IMR-90 (cell line): ENCODE results near the gene TAF10. TPM values are rescaled to one million over a fixed set of nuclear protein-coding genes. Genes with fewer than 3 reads are reported as not detected.

Source experiments
- ATAC-seq: fragments of 200-7000 bp; cut with Tn5 transposase; 2 replicates; pipeline ENCODE4 v1.9.1; 2020; ENCODE audit warnings: low read depth, mild to moderate bottlenecking, moderate library complexity
- Bru-seq: library from RNA; stranded (reverse); fragments of 400-500 nt; gene quantifications from one replicate; lab custom pipeline; 2021; lab: Mats Ljungman, UMichigan
- BruChase-seq, 2 experiments: library from RNA; stranded (reverse); fragments of 400-500 nt; gene quantifications; one replicate each; lab custom pipeline; 2021; lab: Mats Ljungman, UMichigan
- BruUV-seq: library from RNA; stranded (reverse); fragments of 400-500 nt; replicated peaks from 2 replicates; lab custom pipeline; 2021; lab: Mats Ljungman, UMichigan
- CTCF ChIA-PET: fragments of 300-600 bp; formaldehyde crosslinking; extraction: SDS; loops from one replicate; lab custom pipeline; 2021; ENCODE audit warnings: antibody characterized with exemption; lab: Yijun Ruan, JAX
- POLR2A ChIA-PET: fragments of 300-600 bp; sonication (Branson Sonifier 250); formaldehyde crosslinking; loops from one replicate; lab custom pipeline; 2022; ENCODE audit warnings: antibody characterized with exemption; ENCODE audit not compliant: unreplicated experiment; lab: Charles Lee
- DNase-seq: peaks from one replicate; pipeline ENCODE4 v3.0.0; 2013
- H2AFZ ChIP-seq: replicated peaks from 2 replicates; pipeline ENCODE3; 2013; ENCODE audit warnings: low read length, mild to moderate bottlenecking; ENCODE audit not compliant: poor library complexity
- H2AK5ac ChIP-seq: 2 replicates; pipeline ENCODE4 v1.6.1; 2013; ENCODE audit warnings: low read depth, low read length, inconsistent platforms
- H2AK9ac ChIP-seq: replicated peaks from 2 replicates; pipeline ENCODE3; 2013; ENCODE audit warnings: mild to moderate bottlenecking, low read depth, low read length, moderate library complexity; ENCODE audit not compliant: poor library complexity
- H2BK120ac ChIP-seq: 2 replicates; pipeline ENCODE4 v1.6.1; 2013; ENCODE audit warnings: low read depth, low read length, inconsistent platforms
- H2BK15ac ChIP-seq: 3 replicates; pipeline ENCODE4 v1.6.1; 2013; ENCODE audit warnings: low read depth, low read length, inconsistent platforms
- H2BK20ac ChIP-seq: 2 replicates; pipeline ENCODE4 v1.6.1; 2013; ENCODE audit warnings: low read depth, mild to moderate bottlenecking, inconsistent platforms, low read length, moderate library complexity
- H2BK5ac ChIP-seq: 2 replicates; pipeline ENCODE4 v1.6.1; 2013; ENCODE audit warnings: mild to moderate bottlenecking, low read depth, low read length, inconsistent platforms; ENCODE audit not compliant: poor library complexity, severe bottlenecking
- H3K14ac ChIP-seq: replicated peaks from 2 replicates; pipeline ENCODE4 v1.6.1; 2013; ENCODE audit warnings: low read depth, low read length, inconsistent platforms
- H3K18ac ChIP-seq: 2 replicates; pipeline ENCODE4 v1.6.1; 2013; ENCODE audit warnings: low read depth, low read length, control low read depth
- H3K23ac ChIP-seq: 2 replicates; pipeline ENCODE4 v1.6.1; 2013; ENCODE audit warnings: low read depth, low read length, inconsistent platforms
- H3K27ac ChIP-seq: 2 replicates; pipeline ENCODE4 v1.5.1; 2013; ENCODE audit warnings: mild to moderate bottlenecking, control low read depth, low read length; ENCODE audit not compliant: insufficient read depth
- H3K27me3 ChIP-seq: 2 replicates; pipeline ENCODE4 v1.6.1; 2013; ENCODE audit warnings: low read length; ENCODE audit not compliant: control insufficient read depth, insufficient read depth
- H3K36me3 ChIP-seq: 2 replicates; pipeline ENCODE4 v1.6.1; 2013; ENCODE audit warnings: low read length, mixed read lengths; ENCODE audit not compliant: control insufficient read depth, insufficient read depth
- H3K4ac ChIP-seq: 2 replicates; pipeline ENCODE4 v1.6.1; 2013; ENCODE audit warnings: low read depth, low read length, inconsistent platforms
- H3K4me1 ChIP-seq: 2 replicates; pipeline ENCODE4 v1.6.1; 2013; ENCODE audit warnings: low read length, mixed read lengths; ENCODE audit not compliant: control insufficient read depth, insufficient read depth
- H3K4me2 ChIP-seq: 2 replicates; pipeline ENCODE4 v1.6.1; 2013; ENCODE audit warnings: low read depth, mild to moderate bottlenecking, control low read depth, low read length, moderate library complexity
- H3K4me3 ChIP-seq: 2 replicates; pipeline ENCODE4 v1.5.1; 2013; ENCODE audit warnings: low read depth, mild to moderate bottlenecking, control low read depth, low read length, moderate library complexity; ENCODE audit not compliant: insufficient read depth
- H3K56ac ChIP-seq: 2 replicates; pipeline ENCODE4 v1.6.1; 2013; ENCODE audit warnings: low read length, inconsistent platforms; ENCODE audit not compliant: insufficient read depth; ENCODE audit errors: extremely low read depth
- H3K79me1 ChIP-seq, 2 experiments: 2 replicates each; pipeline ENCODE4 v1.6.1; 2013; ENCODE audit warnings: low read length in 2 of 2, inconsistent platforms in 1 of 2, low read depth in 1 of 2
- H3K9ac ChIP-seq: 2 replicates; pipeline ENCODE4 v1.6.1; 2013; ENCODE audit warnings: low read depth, low read length, control low read depth
- H3K9me1 ChIP-seq: 2 replicates; pipeline ENCODE4 v1.6.1; 2013; ENCODE audit warnings: low read length, inconsistent platforms; ENCODE audit not compliant: insufficient read depth
- H3K9me3 ChIP-seq: 2 replicates; pipeline ENCODE4 v1.6.1; 2013; ENCODE audit warnings: low read length; ENCODE audit not compliant: control insufficient read depth, insufficient read depth
- H4K20me1 ChIP-seq: 2 replicates; pipeline ENCODE4 v1.6.1; 2013; ENCODE audit warnings: low read length, inconsistent platforms; ENCODE audit not compliant: insufficient read depth
- H4K5ac ChIP-seq: 2 replicates; pipeline ENCODE4 v1.6.1; 2013; ENCODE audit warnings: mild to moderate bottlenecking, low read depth, low read length, control low read depth
- H4K8ac ChIP-seq, 2 experiments: 2 replicates each; pipeline ENCODE4 v1.6.1; 2013; ENCODE audit warnings: low read depth in 2 of 2, low read length in 2 of 2, control low read depth in 1 of 2, inconsistent platforms in 1 of 2
- H4K91ac ChIP-seq: 2 replicates; pipeline ENCODE4 v1.6.1; 2013; ENCODE audit warnings: low read depth, low read length, inconsistent platforms; ENCODE audit not compliant: insufficient read depth
- CEBPB ChIP-seq: IDR thresholded peaks from 2 replicates; pipeline ENCODE4 v1.6.1; 2012; ENCODE audit warnings: low read depth, low read length, improper control_type of control experiment
- CHD1 ChIP-seq: IDR thresholded peaks from 2 replicates; pipeline ENCODE4 v1.6.1; 2012; ENCODE audit warnings: low read depth, low read length, improper control_type of control experiment
- CTCF ChIP-seq: conservative IDR thresholded peaks from 2 replicates; pipeline ENCODE4 v1.5.1; 2012; ENCODE audit warnings: mild to moderate bottlenecking, low read depth, low read length, improper control_type of control experiment
- FOS ChIP-seq: fragments of 150-350 bp; IDR thresholded peaks from 2 replicates; pipeline ENCODE4 v1.6.1; 2016; ENCODE audit warnings: low read depth, low read length
- MAFK ChIP-seq: IDR thresholded peaks from 2 replicates; pipeline ENCODE4 v1.6.1; 2012; ENCODE audit warnings: low read depth, low read length, improper control_type of control experiment
- MXI1 ChIP-seq: IDR thresholded peaks from 2 replicates; pipeline ENCODE4 v1.6.1; 2012; ENCODE audit warnings: low read depth, mild to moderate bottlenecking, low read length, moderate library complexity, borderline replicate concordance
- POLR2A ChIP-seq: IDR thresholded peaks from 2 replicates; pipeline ENCODE4 v1.6.1; 2012; ENCODE audit warnings: mild to moderate bottlenecking, low read depth, low read length
- RAD21 ChIP-seq: IDR thresholded peaks from 2 replicates; pipeline ENCODE4 v1.6.1; 2012; ENCODE audit warnings: low read length, improper control_type of control experiment
- RCOR1 ChIP-seq: IDR thresholded peaks from 2 replicates; pipeline ENCODE4 v1.6.1; 2012; ENCODE audit warnings: mild to moderate bottlenecking, low read length, improper control_type of control experiment; ENCODE audit not compliant: insufficient replicate concordance
- RFX5 ChIP-seq: IDR thresholded peaks from 2 replicates; pipeline ENCODE4 v1.8.0; 2012; ENCODE audit warnings: low read depth, mild to moderate bottlenecking, low read length, moderate library complexity
- SMC3 ChIP-seq: fragments of 150-350 bp; IDR thresholded peaks from 2 replicates; pipeline ENCODE4 v1.6.1; 2016; ENCODE audit warnings: low read depth, mild to moderate bottlenecking, antibody characterized with exemption, low read length, moderate library complexity
- USF2 ChIP-seq: fragments of 150-350 bp; IDR thresholded peaks from 2 replicates; pipeline ENCODE4 v1.6.1; 2017; ENCODE audit warnings: mild to moderate bottlenecking, antibody characterized with exemption, low read length, low read depth
- WGBS, 2 experiments: methylation state at CpG; one replicate each; pipeline versions ENCODE4 v1.1.5 to v1.1.7; 2013; ENCODE audit warnings: missing lambda C conversion rate in 2 of 2; ENCODE audit not compliant: insufficient read length in 1 of 2; ENCODE audit errors: extremely low coverage in 2 of 2; 5-methylcytosine and 5-hydroxymethylcytosine counted together
- dilution Hi-C: fragments of 300-500 bp; cut with HindIII; formaldehyde crosslinking; loops from one replicate; pipeline ENCODE4 v1.14.3; 2018; ENCODE audit warnings: low sequenced_read_pairs; ENCODE audit not compliant: unreplicated experiment
- in situ Hi-C: fragments of 300-500 bp; cut with MboI; formaldehyde crosslinking; loops from 3 replicates; pipeline ENCODE4 v1.14.3; 2019; ENCODE audit warnings: low sequenced_read_pairs, inconsistent platforms, mixed read lengths
- intact Hi-C: fragments of 100-400 bp; cut with micrococcal nuclease; formaldehyde crosslinking; loops from 2 replicates; pipeline ENCODE4 v1.10.0; 2022
- long read RNA-seq: library from polyadenylated mRNA; unstranded; transcript quantifications from one replicate; pipeline ENCODE4 v2.0.0, GENCODE V29; 2021; ENCODE audit not compliant: unreplicated experiment
- polyA plus RNA-seq, 3 experiments: library from polyadenylated mRNA; depleted of rRNA; stranded (reverse); fragments of >200 nt; gene quantifications; 2 replicates each; pipeline ENCODE4 v1.2.3, GENCODE V29; 2012; ENCODE audit warnings: low replicate concordance in 1 of 3
- total RNA-seq: library from RNA; depleted of rRNA; stranded (reverse); fragments of >200 nt; gene quantifications from 2 replicates; pipeline ENCODE4 v1.2.3, GENCODE V29; 2012; rRNA removed

TAF10 gene
- total RNA-seq = 18.6 and 24.4 TPM in 2 replicates
- polyA plus RNA-seq (2012; rRNA removed) = 132 and 180 TPM in 2 replicates
- 73.3 and 76.1 TPM in 2 replicates for polyA plus RNA-seq (2012; cell fraction: cytosol; rRNA removed)
- 71.9 and 78.4 TPM in 2 replicates for polyA plus RNA-seq (2012; cell fraction: nucleus; rRNA removed; ENCODE audit: low replicate concordance)
- percentile 60 among the genes with signal in this experiment for Bru-seq, nascent RNA
- percentile 60 among the genes with signal in this experiment for BruChase-seq, experiment 1, labeled RNA remaining after a 6-hour chase
- BruChase-seq, experiment 2, labeled RNA remaining after a 2-hour chase = percentile 59 among the genes with signal in this experiment
- long read RNA-seq, transcript TAF10-201 (5 exons, 1,215 nt) = major isoform, 63 of 81 reads
- long read RNA-seq, partial matches to known transcripts = 11 of 81 reads
- long read RNA-seq, other reads (novel, unspliced or antisense) = 7 of 81 reads

DNA sequence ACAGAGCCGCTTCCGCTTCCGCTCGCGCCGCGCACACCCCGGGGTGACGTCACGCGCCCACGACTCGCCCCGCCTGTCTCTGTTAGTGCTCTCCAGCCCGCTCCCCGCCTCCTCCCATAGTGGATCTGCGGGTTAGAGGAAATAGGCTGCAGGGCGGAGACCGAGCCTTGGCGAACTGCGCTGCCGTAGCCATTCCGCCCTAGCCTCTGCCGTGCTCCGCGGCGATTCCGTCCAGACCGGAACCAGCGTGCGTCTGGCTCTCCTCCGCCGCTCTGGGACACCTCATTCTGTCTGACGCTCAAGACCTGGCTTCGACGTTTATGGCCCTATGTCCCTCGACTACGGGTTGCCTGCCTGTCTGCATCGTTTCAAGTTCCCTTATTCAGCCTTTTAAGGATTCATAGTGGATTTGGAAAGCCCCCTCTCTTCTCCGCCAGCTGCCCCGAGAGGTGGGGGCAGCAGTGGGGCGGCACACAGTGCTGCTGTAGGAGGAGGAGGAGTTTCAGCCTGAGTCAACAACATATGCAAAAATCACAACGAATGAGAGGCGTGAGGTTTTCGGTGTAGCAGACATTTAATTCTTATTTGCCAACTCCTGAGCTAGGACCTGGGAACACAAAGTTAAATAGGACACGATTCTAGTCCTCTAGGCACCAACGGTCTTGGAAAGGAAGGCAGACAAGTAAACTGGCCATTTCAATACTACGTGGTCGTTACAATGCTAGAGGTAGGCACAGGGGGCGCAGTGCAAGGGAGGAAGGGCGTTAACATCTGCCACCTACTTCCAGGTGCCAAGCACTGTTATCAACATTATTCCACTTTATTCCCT, at the start of gene TAF10:
TSS of gene TAF10 (minus strand) at position 4 of the 829 bp plus-strand sequence. CDS start 27 bp downstream, outside the sequence.
- in situ Hi-C loops (no loop called here), dilution Hi-C loops (no loop called here), intact Hi-C loops (loop anchor here (1.0 kb wide), 2 partner anchors 71 to 138 kb away; partner anchors contain the start of gene MRPL17)
- Histone ChIP-seq H3K79me1 (peaks cover 30 to 84% of the 10 kb centered on the region in 2 experiments), H2AK9ac (peak within 1 kb of the TSS; percentile 97), H2BK5ac (peak within 1 kb of the TSS; percentile 99), H3K18ac (peak within 1 kb of the TSS; percentile 97), H3K14ac (peak within 1 kb of the TSS; percentile 97), H3K4me1 (peaks cover 29% of the 10 kb centered on the region), H3K56ac (peak within 1 kb of the TSS; percentile 88), H3K4ac (peak within 1 kb of the TSS; percentile 97), H3K9me1 (peaks cover 39% of the 10 kb centered on the region), H3K9ac (peak within 1 kb of the TSS; percentile 99), H3K27ac (peak within 1 kb of the TSS; percentile 99), H3K36me3 (peaks cover 64% of the 10 kb centered on the region), H3K4me2 (peak within 1 kb of the TSS; percentile 96), H2BK15ac (peak within 1 kb of the TSS; percentile 64; the same call in 2 of the 3 replicates), H2BK20ac (peak within 1 kb of the TSS; percentile 45; the same call in 1 of the 2 replicates), H3K23ac (peak within 1 kb of the TSS; percentile 92), H4K8ac (peak within 1 kb of the TSS; percentile 96 to 98), H3K9me3 (no peaks in the 10 kb centered on the region), H4K20me1 (peaks cover 7% of the 10 kb centered on the region), H3K27me3 (no peaks in the 10 kb centered on the region), H2BK120ac (peak within 1 kb of the TSS; percentile 73), H2AK5ac (peak within 1 kb of the TSS; percentile 93), H4K5ac (peak within 1 kb of the TSS; percentile 98), H3K4me3 (peak within 1 kb of the TSS; percentile 67), H4K91ac (peak within 1 kb of the TSS; percentile 96), H2AFZ (peak within 1 kb of the TSS; percentile 95)
- BruUV-seq = no TSS peak
- ATAC-seq = peak; percentile 91
- peak; percentile 96 for DNase-seq
- CTCF ChIA-PET = interaction anchor here (0.6 to 1.1 kb wide), 3 partner anchors 8 to 234 kb away, joined by 3 read pairs; partner anchors contain the start of gene ILK
- POLR2A ChIA-PET = interaction anchor here (0.8 to 0.9 kb wide), 2 partner anchors 9 to 15 kb away, joined by 3 to 4 read pairs; no protein-coding TSS in a partner anchor
- WGBS, 2 experiments = 2% methylated on average over 18 of the region's 51 CpGs; no CpG with 5 or more reads in 1 of the 2 experiments
- TF ChIP-seq CTCF = peak; percentile 39
- TF ChIP-seq MXI1 = no peak; the same call in 1 of the 2 replicates
- no peak for TF ChIP-seq CEBPB
- TF ChIP-seq POLR2A = peak; percentile 89
- peak; percentile 61 for TF ChIP-seq RFX5
- TF ChIP-seq MAFK = no peak
- TF ChIP-seq RAD21 = peak; percentile 17
- TF ChIP-seq FOS = 0 out of 2 replicates have a peak, but pooled peaks have one; percentile 3
- peak; percentile 87; the same call in 1 of the 2 replicates for TF ChIP-seq CHD1
- peak; percentile 15 for TF ChIP-seq RCOR1
- no peak for TF ChIP-seq SMC3
- no peak for TF ChIP-seq USF2
